CD14-positive monocyte (primary cell): ENCODE data around the gene CSKMT. TPM values are rescaled to one million over a fixed set of nuclear protein-coding genes. Genes with fewer than 3 reads are reported as not detected.

Experiments
- DNase-seq, 3 donors: peaks; one replicate each; pipeline ENCODE4 v3.0.0-alpha.2; 2011 to 2022
- H2AFZ ChIP-seq: 2 replicates; pipeline ENCODE4 v1.6.0; 2012; ENCODE audit warnings: mild to moderate bottlenecking, low read depth, low read length, inconsistent platforms; ENCODE audit not compliant: insufficient read depth, poor library complexity, severe bottlenecking
- H3K27ac ChIP-seq, 2 donors: 1 replicate in 1 of 2; 2 replicates in 1 of 2; pipeline ENCODE4 v1.5.1; 2012 to 2013; ENCODE audit warnings: low read length in 2 of 2, control low read depth in 1 of 2, inconsistent platforms in 1 of 2, low read depth in 1 of 2, mild to moderate bottlenecking in 1 of 2
- H3K27me3 ChIP-seq, 2 donors: one replicate each; pipeline versions ENCODE4 v1.6.0 to v1.6.1; 2011 to 2013; ENCODE audit warnings: low read length in 2 of 2; ENCODE audit not compliant: control insufficient read depth in 2 of 2, insufficient read depth in 2 of 2
- H3K36me3 ChIP-seq, 2 donors: replicated peaks in 1 of 2; 1 replicate in 1 of 2; 2 replicates in 1 of 2; pipeline versions ENCODE4 v1.5.1 to v1.6.1; 2012 to 2013; ENCODE audit warnings: low read length in 2 of 2, control low read depth in 1 of 2, inconsistent platforms in 1 of 2, mild to moderate bottlenecking in 1 of 2; ENCODE audit not compliant: insufficient read depth in 2 of 2, control insufficient read depth in 1 of 2
- H3K4me1 ChIP-seq, 2 donors: 1 replicate in 1 of 2; 2 replicates in 1 of 2; pipeline versions ENCODE4 v1.5.1 to v1.6.1; 2012 to 2013; ENCODE audit warnings: low read length in 2 of 2, control low read depth in 1 of 2, inconsistent platforms in 1 of 2, mild to moderate bottlenecking in 1 of 2, moderate library complexity in 1 of 2; ENCODE audit not compliant: insufficient read depth in 2 of 2, control insufficient read depth in 1 of 2
- H3K4me2 ChIP-seq: replicated peaks from 2 replicates; pipeline ENCODE3; 2012; ENCODE audit warnings: low read length, moderate library complexity, mild to moderate bottlenecking; ENCODE audit not compliant: poor library complexity, severe bottlenecking; ENCODE audit errors: extremely low read depth
- H3K4me3 ChIP-seq, 3 experiments: fragments of 200-600 bp in 1 of 3; sonication (generic) in 1 of 3; replicated peaks in 1 of 3; 1 replicate in 2 of 3; 2 replicates in 1 of 3; pipeline ENCODE4 v1.5.1; 2011 to 2013; ENCODE audit warnings: low read length in 3 of 3, mild to moderate bottlenecking in 3 of 3, control low read depth in 2 of 3, low read depth in 2 of 3, inconsistent platforms in 1 of 3, moderate library complexity in 1 of 3
- H3K79me2 ChIP-seq: 2 replicates; pipeline ENCODE4 v1.6.0; 2012; ENCODE audit warnings: mild to moderate bottlenecking, control low read depth, inconsistent platforms, low read length, moderate library complexity; ENCODE audit not compliant: insufficient read depth
- H3K9ac ChIP-seq: 2 replicates; pipeline ENCODE4 v1.6.0; 2017; ENCODE audit warnings: low read length, mild to moderate bottlenecking; ENCODE audit not compliant: insufficient read depth, poor library complexity, severe bottlenecking
- H3K9me3 ChIP-seq, 2 donors: replicated peaks in 1 of 2; 1 replicate in 1 of 2; 2 replicates in 1 of 2; pipeline versions ENCODE4 v1.5.1 to v1.6.1; 2012 to 2013; ENCODE audit warnings: low read length in 2 of 2, control low read depth in 1 of 2; ENCODE audit not compliant: control insufficient read depth in 1 of 2, insufficient read depth in 1 of 2
- H4K20me1 ChIP-seq: 2 replicates; pipeline ENCODE4 v1.6.0; 2012; ENCODE audit warnings: mild to moderate bottlenecking, low read length, control low read depth, moderate library complexity; ENCODE audit not compliant: insufficient read depth
- H3K27ac Mint-ChIP-seq, 7 donors: one replicate each; pipeline ENCODE4 v1.8.0; 2020; ENCODE audit warnings: mild to moderate bottlenecking in 7 of 7, mixed read lengths in 7 of 7, moderate library complexity in 6 of 7, inconsistent platforms in 2 of 7
- H3K27me3 Mint-ChIP-seq, 3 donors: one replicate each; pipeline ENCODE4 v1.8.0; 2021 to 2022; ENCODE audit warnings: low read depth in 3 of 3, mild to moderate bottlenecking in 3 of 3, mixed read lengths in 3 of 3, moderate library complexity in 3 of 3, inconsistent platforms in 1 of 3
- H3K36me3 Mint-ChIP-seq, 2 donors: one replicate each; pipeline ENCODE4 v1.8.0; 2020; ENCODE audit warnings: mixed read lengths in 2 of 2, inconsistent platforms in 1 of 2, mild to moderate bottlenecking in 1 of 2
- H3K4me1 Mint-ChIP-seq: one replicate; pipeline ENCODE4 v1.8.0; 2020; ENCODE audit warnings: mild to moderate bottlenecking, mixed read lengths
- H3K4me3 Mint-ChIP-seq, 2 donors: one replicate each; pipeline ENCODE4 v1.8.0; 2020; ENCODE audit warnings: mild to moderate bottlenecking in 2 of 2, mixed read lengths in 2 of 2, moderate library complexity in 1 of 2
- H3K9me3 Mint-ChIP-seq, 7 donors: one replicate each; pipeline ENCODE4 v1.8.0; 2020 to 2022; ENCODE audit warnings: mixed read lengths in 7 of 7, mild to moderate bottlenecking in 6 of 7, moderate library complexity in 6 of 7, inconsistent platforms in 2 of 7
- WGBS: methylation state at CpG from one replicate; pipeline ENCODE4 v1.1.5; 2013; ENCODE audit warnings: missing lambda C conversion rate; ENCODE audit not compliant: insufficient coverage; 5-methylcytosine and 5-hydroxymethylcytosine counted together
- intact Hi-C, 2 donors: fragments of 100-400 bp; cut with micrococcal nuclease; formaldehyde crosslinking; loops; one replicate each; pipeline versions ENCODE4 v1.15.0 to v1.15.1; 2023
- polyA plus RNA-seq, 3 donors: library from polyadenylated mRNA; depleted of rRNA in 1 of 3; unstranded in 2 of 3; stranded (reverse) in 1 of 3; fragments of 300-500 nt in 2 of 3; fragments of >200 nt in 1 of 3; fragmentation: Illumina TruSeq in 2 of 3; gene quantifications; 1 replicate in 2 of 3; 2 replicates in 1 of 3; pipeline ENCODE4 v1.2.3, GENCODE V29; 2012 to 2021
- TF ChIP-seq, protein P1 (sequence below): fragments of 200-600 bp; IDR thresholded peaks from one replicate; pipeline ENCODE4 v1.8.0; 2022; ENCODE audit warnings: antibody characterized with exemption, mild to moderate bottlenecking

The CSKMT gene
- polyA plus RNA-seq, 3 donors = 0.73 to 4.9 (median 1.4) TPM

DNA sequence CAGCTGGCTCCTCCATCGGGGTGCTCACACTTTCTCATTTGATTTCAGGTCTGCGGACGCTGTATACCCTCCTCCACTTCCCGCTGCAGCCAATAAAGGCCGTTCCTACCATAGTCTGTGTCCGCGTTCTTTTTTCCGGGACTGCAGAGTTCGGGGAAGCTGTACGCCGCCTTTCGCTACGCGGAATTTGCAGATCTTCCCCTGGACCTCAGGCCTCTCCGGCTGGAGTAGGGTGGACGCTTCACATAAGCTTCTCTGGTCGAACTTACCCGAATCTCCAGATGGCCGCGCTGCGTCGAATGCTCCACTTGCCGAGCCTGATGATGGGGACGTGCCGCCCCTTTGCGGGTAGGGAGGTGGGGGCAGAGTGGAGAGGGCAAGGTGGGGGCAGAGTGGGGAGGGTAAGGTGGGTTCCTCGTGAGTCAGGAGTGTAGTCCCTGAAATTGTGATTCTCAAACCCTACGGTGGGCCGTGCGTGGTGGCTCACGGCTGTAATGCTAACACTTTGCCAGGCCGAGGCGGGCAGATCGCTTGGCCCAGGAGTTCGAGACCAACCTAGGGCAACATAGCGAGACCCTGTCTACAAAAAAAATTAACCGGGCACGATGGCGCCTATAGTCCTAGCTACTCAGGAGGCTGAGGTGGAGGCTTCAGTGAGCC, 617 bp downstream of the CSKMT start:
- Histone ChIP-seq H3K79me2 (peaks cover 58% of the 10 kb centered on the region), H3K9ac (peak overlapping the region; percentile 78), H3K4me3 (peak overlapping the region; percentile 70 to 99 (median 99)), H3K36me3 (peaks cover 10 to 27% of the 10 kb centered on the region in 2 donors), H3K4me1 (peaks cover 29 to 32% of the 10 kb centered on the region in 2 donors), H3K27ac (peak overlapping the region; percentile 50 to 86), H3K27me3 (no peaks in the 10 kb centered on the region), H3K9me3 (no peaks in the 10 kb centered on the region), H3K4me2 (peak overlapping the region; percentile 90), H4K20me1 (peaks cover 18% of the 10 kb centered on the region), H2AFZ (peak overlapping the region; percentile 95)
- Mint-ChIP-seq H3K27ac (peak overlapping the region; percentile 80 to 94 (median 92)), H3K27me3 (no peaks in the 10 kb centered on the region), H3K9me3 (no peaks in the 10 kb centered on the region), H3K4me1 (peaks cover 47% of the 10 kb centered on the region), H3K36me3 (peaks cover 14 to 33% of the 10 kb centered on the region in 2 donors), H3K4me3 (peak overlapping the region; percentile 92 to 97)
- WGBS = 10% methylated on average over 39 of the region's 39 CpGs
- intact Hi-C loops = loop anchor here in 1 of 2 donors (2.0 kb wide), 1 partner anchor 13 kb away; the partner anchor contains the start of gene UBXN1
- peak in 2 of 3 donors; percentile 30 to 43 for DNase-seq
- TF ChIP-seq, protein P1, sequence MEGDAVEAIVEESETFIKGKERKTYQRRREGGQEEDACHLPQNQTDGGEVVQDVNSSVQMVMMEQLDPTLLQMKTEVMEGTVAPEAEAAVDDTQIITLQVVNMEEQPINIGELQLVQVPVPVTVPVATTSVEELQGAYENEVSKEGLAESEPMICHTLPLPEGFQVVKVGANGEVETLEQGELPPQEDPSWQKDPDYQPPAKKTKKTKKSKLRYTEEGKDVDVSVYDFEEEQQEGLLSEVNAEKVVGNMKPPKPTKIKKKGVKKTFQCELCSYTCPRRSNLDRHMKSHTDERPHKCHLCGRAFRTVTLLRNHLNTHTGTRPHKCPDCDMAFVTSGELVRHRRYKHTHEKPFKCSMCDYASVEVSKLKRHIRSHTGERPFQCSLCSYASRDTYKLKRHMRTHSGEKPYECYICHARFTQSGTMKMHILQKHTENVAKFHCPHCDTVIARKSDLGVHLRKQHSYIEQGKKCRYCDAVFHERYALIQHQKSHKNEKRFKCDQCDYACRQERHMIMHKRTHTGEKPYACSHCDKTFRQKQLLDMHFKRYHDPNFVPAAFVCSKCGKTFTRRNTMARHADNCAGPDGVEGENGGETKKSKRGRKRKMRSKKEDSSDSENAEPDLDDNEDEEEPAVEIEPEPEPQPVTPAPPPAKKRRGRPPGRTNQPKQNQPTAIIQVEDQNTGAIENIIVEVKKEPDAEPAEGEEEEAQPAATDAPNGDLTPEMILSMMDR = no peak

DNA sequence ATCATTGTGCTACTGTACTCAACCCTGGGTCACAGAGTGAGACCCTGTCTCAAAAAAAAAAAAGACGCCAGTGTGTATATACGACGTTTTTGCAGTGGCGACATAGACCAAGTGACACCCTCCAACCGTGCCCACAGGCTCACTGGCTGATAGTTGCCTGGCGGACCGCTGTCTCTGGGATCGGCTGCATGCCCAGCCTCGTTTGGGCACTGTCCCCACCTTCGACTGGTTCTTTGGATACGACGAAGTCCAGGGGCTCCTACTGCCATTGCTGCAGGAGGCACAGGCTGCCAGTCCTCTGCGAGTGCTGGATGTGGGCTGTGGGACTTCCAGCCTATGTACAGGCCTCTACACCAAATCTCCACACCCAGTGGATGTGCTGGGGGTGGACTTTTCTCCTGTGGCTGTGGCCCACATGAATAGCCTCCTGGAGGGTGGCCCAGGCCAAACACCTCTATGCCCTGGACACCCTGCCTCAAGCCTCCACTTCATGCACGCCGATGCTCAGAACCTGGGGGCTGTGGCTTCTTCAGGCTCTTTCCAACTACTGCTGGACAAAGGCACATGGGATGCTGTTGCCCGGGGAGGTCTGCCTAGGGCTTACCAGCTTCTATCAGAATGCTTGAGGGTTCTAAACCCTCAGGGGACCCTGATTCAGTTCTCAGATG, 1.3 kb downstream of the CSKMT start:
- Mint-ChIP-seq H3K4me3 (peak overlapping the region; percentile 92 to 97), H3K9me3 (no peaks in the 10 kb centered on the region), H3K27ac (peak overlapping the region in 4 of 7 donors; percentile 33 to 92 (median 83)), H3K36me3 (peaks cover 13 to 31% of the 10 kb centered on the region in 2 donors), H3K4me1 (peaks cover 54% of the 10 kb centered on the region), H3K27me3 (no peaks in the 10 kb centered on the region)
- Histone ChIP-seq H3K4me2 (peak overlapping the region; percentile 90), H3K79me2 (peaks cover 65% of the 10 kb centered on the region), H3K9me3 (no peaks in the 10 kb centered on the region), H2AFZ (no peak overlapping the region), H3K9ac (peak overlapping the region; percentile 78), H4K20me1 (peaks cover 18% of the 10 kb centered on the region), H3K27me3 (no peaks in the 10 kb centered on the region), H3K4me3 (peak overlapping the region; percentile 70 to 99 (median 99)), H3K27ac (peak overlapping the region in 1 of 2 donors; percentile 86), H3K36me3 (peaks cover 10 to 26% of the 10 kb centered on the region in 2 donors), H3K4me1 (peaks cover 35 to 37% of the 10 kb centered on the region in 2 donors)
- intact Hi-C loops = no loop called here
- TF ChIP-seq, protein P1 = no peak
- 76% methylated on average over 12 of the region's 16 CpGs for WGBS
- DNase-seq = no peak
